Measurements from ENCODE around the gene TSEN2. TPM values are rescaled to one million over a fixed set of nuclear protein-coding genes. Genes with fewer than 3 reads are reported as not detected.
"Not testable (repeated sequence)": the region's sequence is repeated elsewhere in the genome, so short reads cannot be mapped to it uniquely, and the experiment has no call there.

The TSEN2 gene
- total RNA-seq, 1 donor from 2014 or later, result 18.6 TPM

GRCh38 chr3:12532182-12532581 lies 47.9 kb downstream of the TSEN2 start:
- H3K4me1 Mint-ChIP-seq (ENCODE audit: low read depth, unreplicated experiment), result no peaks in the 10 kb centered on the region

GRCh38 chr3:12536423-12536822 lies 52.1 kb downstream of the TSEN2 start:
- H3K27ac Mint-ChIP-seq (ENCODE audit: unreplicated experiment), result no peak overlapping the region
- DNase-seq, result no peak

More at GRCh38 chr3:12532182-12532581, 47.9 kb downstream of the TSEN2 start:
- H3K9me3 Mint-ChIP-seq (ENCODE audit: unreplicated experiment), result peaks cover 4% of the 10 kb centered on the region
- H3K4me3 Mint-ChIP-seq (ENCODE audit: unreplicated experiment), result no peak overlapping the region
- TF ChIP-seq CTCF (IDR thresholded peaks at IDR 0.05; ENCODE audit: partially characterized antibody, unreplicated experiment), result no peak
- H3K36me3 Mint-ChIP-seq (ENCODE audit: unreplicated experiment), result no peaks in the 10 kb centered on the region
- H3K27ac Mint-ChIP-seq (ENCODE audit: unreplicated experiment), result no peak overlapping the region
- no peaks in the 10 kb centered on the region for H3K27me3 Mint-ChIP-seq (ENCODE audit: unreplicated experiment)
- no peak for DNase-seq

GRCh38 chr3:12541625-12542024 lies 57.3 kb downstream of the TSEN2 start:
- H3K27ac Mint-ChIP-seq (ENCODE audit: unreplicated experiment), result no peak overlapping the region
- no peaks in the 10 kb centered on the region for H3K9me3 Mint-ChIP-seq (ENCODE audit: unreplicated experiment)
- peaks cover 9% of the 10 kb centered on the region for H3K4me1 Mint-ChIP-seq (ENCODE audit: low read depth, unreplicated experiment)
- no peaks in the 10 kb centered on the region for H3K36me3 Mint-ChIP-seq (ENCODE audit: unreplicated experiment)
- no peak overlapping the region for H3K4me3 Mint-ChIP-seq (ENCODE audit: unreplicated experiment)
- H3K27me3 Mint-ChIP-seq (ENCODE audit: unreplicated experiment), result peaks cover 7% of the 10 kb centered on the region
- peak; percentile 36 for DNase-seq
- TF ChIP-seq CTCF (IDR thresholded peaks at IDR 0.05; ENCODE audit: partially characterized antibody, unreplicated experiment), result no peak

More at GRCh38 chr3:12536423-12536822, 52.1 kb downstream of the TSEN2 start:
- H3K9me3 Mint-ChIP-seq (ENCODE audit: unreplicated experiment), result peaks cover 2% of the 10 kb centered on the region
- H3K4me3 Mint-ChIP-seq (ENCODE audit: unreplicated experiment), result no peak overlapping the region
- peaks cover 3% of the 10 kb centered on the region for H3K27me3 Mint-ChIP-seq (ENCODE audit: unreplicated experiment)
- no peaks in the 10 kb centered on the region for H3K36me3 Mint-ChIP-seq (ENCODE audit: unreplicated experiment)
- TF ChIP-seq CTCF (IDR thresholded peaks at IDR 0.05; ENCODE audit: partially characterized antibody, unreplicated experiment), result no peak
- H3K4me1 Mint-ChIP-seq (ENCODE audit: low read depth, unreplicated experiment), result no peaks in the 10 kb centered on the region

- not testable (repeated sequence) for DNase-seq; H3K4me3 Mint-ChIP-seq (ENCODE audit: unreplicated experiment); H3K27me3 Mint-ChIP-seq (ENCODE audit: unreplicated experiment); H3K36me3 Mint-ChIP-seq (ENCODE audit: unreplicated experiment); H3K4me1 Mint-ChIP-seq (ENCODE audit: low read depth, unreplicated experiment); H3K27ac Mint-ChIP-seq (ENCODE audit: unreplicated experiment); H3K9me3 Mint-ChIP-seq (ENCODE audit: unreplicated experiment)
Observed at GRCh38 chr3:12543497-12543896, 59.2 kb downstream of the TSEN2 start.

- Mint-ChIP-seq H3K9me3 (ENCODE audit: unreplicated experiment) (no peaks in the 10 kb centered on the region), H3K4me3 (ENCODE audit: unreplicated experiment) (no peak overlapping the region), H3K4me1 (ENCODE audit: low read depth, unreplicated experiment) (peaks cover 9% of the 10 kb centered on the region), H3K27me3 (ENCODE audit: unreplicated experiment) (peaks cover 4% of the 10 kb centered on the region), H3K36me3 (ENCODE audit: unreplicated experiment) (no peaks in the 10 kb centered on the region), H3K27ac (ENCODE audit: unreplicated experiment) (no peak overlapping the region)
- no peak for DNase-seq
- TF ChIP-seq CTCF (IDR thresholded peaks at IDR 0.05; ENCODE audit: partially characterized antibody, unreplicated experiment), result no peak
Observed at GRCh38 chr3:12544652-12545472, 60.6 kb downstream of the TSEN2 start.
